Left lung (tissue), 14 donors: ENCODE measurements around the gene PAQR7. TPM values are rescaled to one million over a fixed set of nuclear protein-coding genes. Genes with fewer than 3 reads are reported as not detected.

Experiments
- ATAC-seq: fragments of 200-7000 bp; cut with Tn5 transposase; one replicate; pipeline ENCODE4 v1.9.1; 2020; ENCODE audit warnings: moderate library complexity
- DNase-seq, 4 donors: peaks; one replicate each; pipeline ENCODE4 v3.0.0-alpha.2; 2013 to 2020
- H3K27ac ChIP-seq, 2 donors: fragments of 200-600 bp; sonication (generic) in 1 of 2; one replicate each; pipeline versions ENCODE4 v1.5.0 to v1.8.0; 2020 to 2021
- H3K27me3 ChIP-seq, 2 donors: fragments of 200-600 bp; sonication (generic) in 1 of 2; one replicate each; pipeline versions ENCODE4 v1.5.0 to v1.8.0; 2020 to 2021
- H3K36me3 ChIP-seq, 2 donors: fragments of 200-600 bp; sonication (generic) in 1 of 2; one replicate each; pipeline versions ENCODE4 v1.5.0 to v1.8.0; 2020 to 2021
- H3K4me1 ChIP-seq, 2 donors: fragments of 200-600 bp; one replicate each; pipeline ENCODE4 v1.8.0; 2021
- H3K4me3 ChIP-seq, 2 donors: fragments of 200-600 bp; sonication (generic) in 1 of 2; one replicate each; pipeline versions ENCODE4 v1.5.0 to v1.8.0; 2020 to 2021; ENCODE audit warnings: mild to moderate bottlenecking in 1 of 2
- H3K9me3 ChIP-seq, 2 donors: fragments of 200-600 bp; sonication (generic) in 1 of 2; one replicate each; pipeline versions ENCODE4 v1.5.0 to v1.8.0; 2020 to 2021
- intact Hi-C, 2 donors: fragments of 100-400 bp; cut with DNase I; formaldehyde crosslinking; loops; one replicate each; pipeline versions ENCODE4 v1.11.2 to v1.14.2; 2022
- long read RNA-seq, 12 donors: library from polyadenylated mRNA in 2 of 12; unstranded in 2 of 12; transcript quantifications; one replicate each; pipeline ENCODE4 v2.0.0 and lab custom pipeline, GENCODE V29; 2019 to 2026
- polyA plus RNA-seq, 6 donors: library from polyadenylated mRNA; unstranded; fragments of 120-200 nt; gene quantifications; one replicate each; pipeline ENCODE4 v1.2.1, GENCODE V29; 2013; ENCODE audit not compliant: insufficient read length in 6 of 6
- total RNA-seq, 2 donors: library from RNA; stranded (reverse); fragmentation: NEBNext Ultra II Directional; extraction: Animal tissue kit (Norgen Biotek cat#: 25700); gene quantifications; one replicate each; pipeline ENCODE4 v1.2.1, GENCODE V29; 2021
- TF ChIP-seq, protein P1 (sequence below), 2 donors: fragments of 200-600 bp; sonication (generic) in 1 of 2; IDR thresholded peaks; one replicate each; pipeline versions ENCODE4 v1.5.0 to v1.8.0; 2021; ENCODE audit warnings: antibody characterized with exemption in 2 of 2
- donor health status: DM: no; HTN: yes; CAD: no.
- donor health status: DM: no; HTN: no; CAD: no.

The PAQR7 gene, protein sequence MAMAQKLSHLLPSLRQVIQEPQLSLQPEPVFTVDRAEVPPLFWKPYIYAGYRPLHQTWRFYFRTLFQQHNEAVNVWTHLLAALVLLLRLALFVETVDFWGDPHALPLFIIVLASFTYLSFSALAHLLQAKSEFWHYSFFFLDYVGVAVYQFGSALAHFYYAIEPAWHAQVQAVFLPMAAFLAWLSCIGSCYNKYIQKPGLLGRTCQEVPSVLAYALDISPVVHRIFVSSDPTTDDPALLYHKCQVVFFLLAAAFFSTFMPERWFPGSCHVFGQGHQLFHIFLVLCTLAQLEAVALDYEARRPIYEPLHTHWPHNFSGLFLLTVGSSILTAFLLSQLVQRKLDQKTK
- total RNA-seq (10 to 100 TPM; 11.3 to 15.9 TPM), polyA plus RNA-seq (10 to 100 TPM; 16.3 to 20.2 (median 18.8) TPM)
- long read RNA-seq, donor 1, partial matches to known transcripts, result 0 of 10 reads
- long read RNA-seq, donor 1, other reads (novel, unspliced or antisense), result 10 of 10 reads
- long read RNA-seq, donor 2, partial matches to known transcripts, result 0 of 4 reads
- long read RNA-seq, donor 2, other reads (novel, unspliced or antisense), result 0 of 4 reads
- long read RNA-seq, donor 3, partial matches to known transcripts, result 0 of 5 reads
- long read RNA-seq, donor 3, other reads (novel, unspliced or antisense), result 5 of 5 reads
- long read RNA-seq, donor 4, partial matches to known transcripts, result 0 of 5 reads
- long read RNA-seq, donor 4, other reads (novel, unspliced or antisense), result 4 of 5 reads
- long read RNA-seq, donor 5, partial matches to known transcripts, result 0 of 8 reads
- long read RNA-seq, donor 5, other reads (novel, unspliced or antisense), result 8 of 8 reads
- long read RNA-seq, donor 6, partial matches to known transcripts, result 0 of 1 reads
- long read RNA-seq, donor 6, other reads (novel, unspliced or antisense), result 0 of 1 reads
- long read RNA-seq, donor 7, partial matches to known transcripts, result 0 of 1 reads
- long read RNA-seq, donor 7, other reads (novel, unspliced or antisense), result 0 of 1 reads
- long read RNA-seq, donor 8, partial matches to known transcripts, result 0 of 1 reads
- long read RNA-seq, donor 8, other reads (novel, unspliced or antisense), result 0 of 1 reads
- long read RNA-seq, donor 9, result 0 reads
- long read RNA-seq, donor 10, result 0 reads
- long read RNA-seq, donor 11, partial matches to known transcripts, result 0 of 2 reads
- long read RNA-seq, donor 11, other reads (novel, unspliced or antisense), result 0 of 2 reads
- long read RNA-seq, donor 12, partial matches to known transcripts, result 0 of 9 reads
- long read RNA-seq, donor 12, other reads (novel, unspliced or antisense), result 6 of 9 reads

DNA sequence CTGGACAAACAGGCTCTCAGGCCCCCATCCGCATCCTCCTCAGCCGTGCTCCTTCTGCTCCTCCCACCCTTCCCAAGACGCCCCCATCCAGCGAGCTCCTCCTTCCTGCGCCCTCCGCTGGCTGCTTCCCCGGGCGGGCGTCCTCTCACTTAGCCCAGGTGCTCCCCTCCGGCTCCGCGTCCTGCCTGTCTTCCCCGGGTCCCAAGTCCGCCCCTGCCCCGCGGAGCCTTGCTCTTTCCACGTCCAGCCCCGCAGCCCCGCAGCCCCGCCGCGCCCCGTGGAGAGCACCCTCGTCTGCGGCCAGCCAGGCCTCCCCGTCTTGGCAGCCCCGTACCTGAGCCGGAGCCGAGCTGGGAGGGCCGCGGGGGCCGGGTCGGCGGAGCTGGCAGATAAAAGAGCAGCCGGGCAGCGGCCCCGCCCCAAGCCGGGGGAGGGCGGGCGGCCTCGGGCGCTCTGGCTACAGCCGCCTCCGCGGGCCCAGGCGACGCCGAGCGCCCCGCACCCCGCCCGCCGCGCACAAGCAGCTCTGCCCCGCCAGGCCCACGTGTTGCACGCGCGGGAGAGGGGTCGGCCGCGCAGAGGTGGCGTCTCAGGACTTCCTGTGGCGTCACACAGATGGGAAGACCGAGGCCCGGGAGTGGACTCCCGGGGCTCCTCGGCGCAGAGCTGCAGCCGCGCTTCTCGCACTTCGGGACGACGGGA is at the start of gene PAQR7:
Gene PAQR7 (minus strand): TSS at position 555 of the 702 bp plus-strand sequence. CDS start 11,869 bp downstream, outside the sequence.
- Histone ChIP-seq H3K4me3 (peak within 1 kb of the TSS; percentile 45 to 61), H3K4me1 (peaks cover 21 to 58% of the 10 kb centered on the region in 2 donors), H3K27me3 (no peaks in the 10 kb centered on the region), H3K36me3 (no peaks in the 10 kb centered on the region), H3K9me3 (no peaks in the 10 kb centered on the region), H3K27ac (peak within 1 kb of the TSS; percentile 79 to 83)
- intact Hi-C loops, result no loop called here
- ATAC-seq, result peak; percentile 87
- TF ChIP-seq, protein P1, sequence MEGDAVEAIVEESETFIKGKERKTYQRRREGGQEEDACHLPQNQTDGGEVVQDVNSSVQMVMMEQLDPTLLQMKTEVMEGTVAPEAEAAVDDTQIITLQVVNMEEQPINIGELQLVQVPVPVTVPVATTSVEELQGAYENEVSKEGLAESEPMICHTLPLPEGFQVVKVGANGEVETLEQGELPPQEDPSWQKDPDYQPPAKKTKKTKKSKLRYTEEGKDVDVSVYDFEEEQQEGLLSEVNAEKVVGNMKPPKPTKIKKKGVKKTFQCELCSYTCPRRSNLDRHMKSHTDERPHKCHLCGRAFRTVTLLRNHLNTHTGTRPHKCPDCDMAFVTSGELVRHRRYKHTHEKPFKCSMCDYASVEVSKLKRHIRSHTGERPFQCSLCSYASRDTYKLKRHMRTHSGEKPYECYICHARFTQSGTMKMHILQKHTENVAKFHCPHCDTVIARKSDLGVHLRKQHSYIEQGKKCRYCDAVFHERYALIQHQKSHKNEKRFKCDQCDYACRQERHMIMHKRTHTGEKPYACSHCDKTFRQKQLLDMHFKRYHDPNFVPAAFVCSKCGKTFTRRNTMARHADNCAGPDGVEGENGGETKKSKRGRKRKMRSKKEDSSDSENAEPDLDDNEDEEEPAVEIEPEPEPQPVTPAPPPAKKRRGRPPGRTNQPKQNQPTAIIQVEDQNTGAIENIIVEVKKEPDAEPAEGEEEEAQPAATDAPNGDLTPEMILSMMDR (IDR thresholded peaks at IDR 0.05), result no peak
- peak; percentile 70 to 94 (median 86) for DNase-seq

DNA sequence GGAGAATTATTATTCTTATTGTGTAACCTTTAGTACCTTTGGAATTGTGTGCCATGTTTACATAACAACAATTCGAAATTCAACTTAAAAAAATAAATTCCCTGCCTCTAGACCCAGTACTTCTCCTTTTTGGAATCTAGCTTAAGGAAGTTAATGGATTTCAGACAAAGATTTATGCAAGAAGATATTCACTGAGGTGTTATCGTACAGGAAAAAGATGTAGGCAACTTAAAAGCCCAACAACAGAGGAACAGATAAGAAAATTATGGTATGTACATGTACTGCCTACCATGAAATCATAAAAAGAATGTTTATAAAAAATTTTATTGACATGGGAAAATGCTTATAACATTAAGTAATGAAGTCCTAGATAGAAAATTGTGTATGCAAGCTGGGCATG is 48.9 kb upstream of the PAQR7 start:
- TF ChIP-seq, protein P1 (IDR thresholded peaks at IDR 0.05), result no peak
- no peaks in the 10 kb centered on the region for H3K36me3 ChIP-seq
- intact Hi-C loops, result no loop called here
- peaks cover 0 to 10% of the 10 kb centered on the region in 2 donors for H3K27me3 ChIP-seq
- H3K4me1 ChIP-seq, result peaks cover 4 to 26% of the 10 kb centered on the region in 2 donors
- no peaks in the 10 kb centered on the region for H3K9me3 ChIP-seq
- ATAC-seq, result no peak
- DNase-seq, result no peak
- peak overlapping the region in 1 of 2 donors; percentile 29 for H3K27ac ChIP-seq
- no peak overlapping the region for H3K4me3 ChIP-seq

GRCh38 chr1:25922971-25923552 is 47.6 kb upstream of the PAQR7 start:
- Histone ChIP-seq H3K27ac (peak overlapping the region; percentile 71 to 85), H3K4me1 (peaks cover 4 to 26% of the 10 kb centered on the region in 2 donors), H3K9me3 (no peaks in the 10 kb centered on the region), H3K27me3 (peaks cover 0 to 10% of the 10 kb centered on the region in 2 donors), H3K36me3 (no peaks in the 10 kb centered on the region), H3K4me3 (peak overlapping the region; percentile 35 to 52)
- DNase-seq (peak in 3 of 4 donors; percentile 27 to 46 (median 31)), ATAC-seq (peak; percentile 76)
- TF ChIP-seq, protein P1 (IDR thresholded peaks at IDR 0.05), result no peak
- intact Hi-C loops, result no loop called here
